DOHH2 (cell line): ENCODE measurements around the gene CD99.

ENCODE experiments used
- H3F3A ChIP-seq: fragments of 200-600 bp; sonication (generic), shearing (Covaris generic); 2 replicates; pipeline ENCODE4 v1.6.0; 2016; ENCODE audit warnings: antibody characterized with exemption, mild to moderate bottlenecking; ENCODE audit not compliant: control insufficient read depth, insufficient read depth
- H3K27ac ChIP-seq: fragments of 200-600 bp; sonication (generic); 2 replicates; pipeline ENCODE4 v1.5.1; 2014; ENCODE audit warnings: low read depth, mild to moderate bottlenecking, low read length, moderate library complexity
- H3K27me3 ChIP-seq: fragments of 200-600 bp; sonication (generic); 2 replicates; pipeline ENCODE4 v1.6.1; 2014; ENCODE audit warnings: mild to moderate bottlenecking, low read length, mixed read lengths; ENCODE audit not compliant: control insufficient read depth
- H3K36me3 ChIP-seq: fragments of 200-600 bp; sonication (generic); 2 replicates; pipeline ENCODE4 v1.6.1; 2014; ENCODE audit warnings: mild to moderate bottlenecking, low read length, moderate library complexity, mixed read lengths; ENCODE audit not compliant: control insufficient read depth
- H3K4me1 ChIP-seq: fragments of 200-600 bp; sonication (generic); 2 replicates; pipeline ENCODE4 v1.6.1; 2014; ENCODE audit warnings: mild to moderate bottlenecking, low read length, mixed read lengths; ENCODE audit not compliant: control insufficient read depth
- H3K4me2 ChIP-seq: fragments of 200-600 bp; sonication (generic); 2 replicates; pipeline ENCODE4 v1.6.0; 2014; ENCODE audit warnings: mild to moderate bottlenecking, low read length, moderate library complexity
- H3K4me3 ChIP-seq: fragments of 200-600 bp; sonication (generic); 2 replicates; pipeline ENCODE4 v1.5.1; 2014; ENCODE audit warnings: mild to moderate bottlenecking, low read length, mixed read lengths
- H3K79me2 ChIP-seq: fragments of 200-600 bp; sonication (generic); 2 replicates; pipeline ENCODE4 v1.6.1; 2014; ENCODE audit warnings: mild to moderate bottlenecking, low read length, mixed read lengths; ENCODE audit not compliant: control insufficient read depth
- H3K9me2 ChIP-seq: fragments of 200-600 bp; sonication (generic); replicated peaks from 2 replicates; pipeline ENCODE4 v1.6.1; 2014; ENCODE audit warnings: mild to moderate bottlenecking, low read length, mixed read lengths; ENCODE audit not compliant: control insufficient read depth
- H3K9me3 ChIP-seq: fragments of 200-600 bp; sonication (generic); 2 replicates; pipeline ENCODE4 v1.6.1; 2014; ENCODE audit warnings: antibody characterized with exemption, low read length, mixed read lengths; ENCODE audit not compliant: control insufficient read depth, insufficient read depth
- H4K20me1 ChIP-seq: fragments of 200-600 bp; sonication (generic); 2 replicates; pipeline ENCODE4 v1.6.0; 2014; ENCODE audit warnings: low read depth, mild to moderate bottlenecking, antibody characterized with exemption, low read length, moderate library complexity; ENCODE audit not compliant: control insufficient read depth, insufficient read depth
- CTCF ChIP-seq: fragments of 200-600 bp; sonication (generic); IDR thresholded peaks from one replicate; pipeline ENCODE4 v1.5.1; 2014; ENCODE audit warnings: antibody characterized with exemption, mild to moderate bottlenecking, low read depth, low read length; ENCODE audit not compliant: poor library complexity, severe bottlenecking
- EZH2phosphoT487 ChIP-seq: fragments of 200-600 bp; sonication (generic); IDR thresholded peaks from 2 replicates; pipeline ENCODE4 v1.6.1; 2017; ENCODE audit warnings: borderline replicate concordance, mild to moderate bottlenecking, antibody characterized with exemption, low read length, moderate library complexity, mixed read lengths

The CD99 gene

GRCh38 chrX:2654436-2655340 is 36.4 kb upstream of the CD99 start:
- Histone ChIP-seq H3K79me2 (no peaks in the 10 kb centered on the region), H3K36me3 (no peaks in the 10 kb centered on the region), H3K4me1 (peaks cover 4% of the 10 kb centered on the region), H3K9me2 (no peaks in the 10 kb centered on the region), H3F3A (peaks cover 8% of the 10 kb centered on the region; the same call in 1 of the 2 replicates), H3K4me2 (no peak overlapping the region), H3K4me3 (no peak overlapping the region), H4K20me1 (no peaks in the 10 kb centered on the region), H3K27me3 (no peaks in the 10 kb centered on the region), H3K27ac (no peak overlapping the region), H3K9me3 (no peaks in the 10 kb centered on the region)
- TF ChIP-seq EZH2phosphoT487 (no peak), CTCF (no peak)

- no peaks in the 10 kb centered on the region for H4K20me1 ChIP-seq
- H3K9me2 ChIP-seq = no peaks in the 10 kb centered on the region
- no peak for TF ChIP-seq CTCF
- no peak for TF ChIP-seq EZH2phosphoT487
- no peaks in the 10 kb centered on the region for H3K36me3 ChIP-seq
- H3K9me3 ChIP-seq = no peaks in the 10 kb centered on the region
- H3K27ac ChIP-seq = no peak overlapping the region
- no peaks in the 10 kb centered on the region for H3K27me3 ChIP-seq
- H3K79me2 ChIP-seq = no peaks in the 10 kb centered on the region
- H3K4me3 ChIP-seq = no peak overlapping the region
- H3F3A ChIP-seq = peaks cover 8% of the 10 kb centered on the region; the same call in 1 of the 2 replicates
- peaks cover 4% of the 10 kb centered on the region for H3K4me1 ChIP-seq
- no peak overlapping the region for H3K4me2 ChIP-seq
These were observed 34.7 kb upstream of the CD99 start for GRCh38 chrX:2656257-2656836.

GRCh38 chrX:2657532-2658113 is 33.5 kb upstream of the CD99 start:
- Histone ChIP-seq H3K27ac (no peak overlapping the region), H3K4me2 (no peak overlapping the region), H3K4me1 (peaks cover 4% of the 10 kb centered on the region)

More at GRCh38 chrX:2657532-2658113, 33.5 kb upstream of the CD99 start:
- H3K36me3 ChIP-seq = no peaks in the 10 kb centered on the region
- H3K9me2 ChIP-seq = no peaks in the 10 kb centered on the region
- TF ChIP-seq CTCF (no peak), EZH2phosphoT487 (no peak)
- H3K27me3 ChIP-seq = no peaks in the 10 kb centered on the region
- H3K4me3 ChIP-seq = no peak overlapping the region
- H3K79me2 ChIP-seq = no peaks in the 10 kb centered on the region
- H3F3A ChIP-seq = peaks cover 8% of the 10 kb centered on the region; the same call in 1 of the 2 replicates
- H4K20me1 ChIP-seq = no peaks in the 10 kb centered on the region
- H3K9me3 ChIP-seq = no peaks in the 10 kb centered on the region
